Germinal center (tissue), 1 donor: Measurements from ENCODE around the gene OTOF.

ENCODE experiments used
- DNase-seq: peaks from one replicate; pipeline ENCODE4 v3.0.0; 2012; ENCODE audit warnings: mixed read lengths, low spot score

OTOF gene

GRCh38 chr2:26449278-26450030, 28.5 kb downstream of the OTOF start:
- DNase-seq: no peak

- no peak for DNase-seq
Measured at GRCh38 chr2:26448651-26449050, 29.3 kb downstream of the OTOF start.

GRCh38 chr2:26444236-26444635, 33.7 kb downstream of the OTOF start:
- no peak for DNase-seq

GRCh38 chr2:26442707-26443106, 35.2 kb downstream of the OTOF start:
- no peak for DNase-seq

GRCh38 chr2:26442301-26442700, 35.6 kb downstream of the OTOF start:
- no peak for DNase-seq

GRCh38 chr2:26438926-26439325, 39.0 kb downstream of the OTOF start:
- no peak for DNase-seq

- no peak for DNase-seq
Measured at GRCh38 chr2:26438526-26438925, 39.4 kb downstream of the OTOF start.

GRCh38 chr2:26435106-26435505, 42.8 kb downstream of the OTOF start:
- no peak for DNase-seq

GRCh38 chr2:26432859-26433258, 45.1 kb downstream of the OTOF start:
- DNase-seq: no peak

- DNase-seq: no peak
Measured at GRCh38 chr2:26432363-26432762, 45.6 kb downstream of the OTOF start.

GRCh38 chr2:26430826-26431225, 47.1 kb downstream of the OTOF start:
- no peak for DNase-seq

- DNase-seq: no peak
Measured at GRCh38 chr2:26429779-26430578, 47.9 kb downstream of the OTOF start.

- DNase-seq: no peak
Measured at GRCh38 chr2:26428846-26429245, 49.1 kb downstream of the OTOF start.

GRCh38 chr2:26424221-26424620, 53.7 kb downstream of the OTOF start:
- DNase-seq: no peak

GRCh38 chr2:26423750-26424149, 54.2 kb downstream of the OTOF start:
- no peak for DNase-seq

GRCh38 chr2:26422947-26423629, 54.8 kb downstream of the OTOF start:
- DNase-seq: no peak

- no peak for DNase-seq
Measured at GRCh38 chr2:26421961-26422360, 56.0 kb downstream of the OTOF start.

GRCh38 chr2:26414311-26414710, 63.6 kb downstream of the OTOF start:
- DNase-seq: no peak

- no peak for DNase-seq
Measured at GRCh38 chr2:26412091-26412673, 65.7 kb downstream of the OTOF start.

GRCh38 chr2:26411419-26411818, 66.5 kb downstream of the OTOF start:
- no peak for DNase-seq

- no peak for DNase-seq
Measured at GRCh38 chr2:26410764-26411243, 67.1 kb downstream of the OTOF start.

GRCh38 chr2:26409785-26410184, 68.1 kb downstream of the OTOF start:
- DNase-seq: no peak
